Ramos (cell line): Measurements from ENCODE around the gene CLEC20A.

Source experiments
- in situ Hi-C: fragments of 300-500 bp; cut with MboI; formaldehyde crosslinking; loops from one replicate; pipeline ENCODE4 v1.14.3; 2022; ENCODE audit warnings: low sequenced_read_pairs; ENCODE audit not compliant: unreplicated experiment

The CLEC20A gene

GRCh38 chr1:178530502-178530901 is 33.7 kb upstream of the CLEC20A start:
- in situ Hi-C loops, result loop anchor here (5.0 to 10.0 kb wide), 2 partner anchors 477 to 554 kb away; partner anchors contain the start of gene TOR3A

GRCh38 chr1:178530037-178530402 is 33.3 kb upstream of the CLEC20A start:
- in situ Hi-C loops, result loop anchor here (5.0 to 10.0 kb wide), 2 partner anchors 477 to 555 kb away; partner anchors contain the start of gene TOR3A

- in situ Hi-C loops, result loop anchor here (5.0 to 10.0 kb wide), 3 partner anchors 478 to 838 kb away; partner anchors contain the start of genes AXDND1 and TOR3A
Observed at GRCh38 chr1:178529364-178530036, 32.7 kb upstream of the CLEC20A start.

GRCh38 chr1:178528953-178529335 is 32.2 kb upstream of the CLEC20A start:
- in situ Hi-C loops, result loop anchor here (5.0 kb wide), 1 partner anchor 838 kb away; the partner anchor contains the start of gene AXDND1

GRCh38 chr1:178528228-178528952 is 31.6 kb upstream of the CLEC20A start:
- in situ Hi-C loops, result loop anchor here (5.0 kb wide), 1 partner anchor 839 kb away; the partner anchor contains the start of gene AXDND1

- in situ Hi-C loops, result loop anchor here (5.0 kb wide), 1 partner anchor 840 kb away; the partner anchor contains the start of gene AXDND1
Observed at GRCh38 chr1:178527117-178527516, 30.4 kb upstream of the CLEC20A start.

- in situ Hi-C loops, result loop anchor here (25.0 kb wide), 1 partner anchor 1291 kb away; no protein-coding TSS in a partner anchor
Observed at GRCh38 chr1:178521241-178521640, 24.5 kb upstream of the CLEC20A start.

GRCh38 chr1:178520803-178521202 is 24.0 kb upstream of the CLEC20A start:
- in situ Hi-C loops, result loop anchor here (25.0 kb wide), 1 partner anchor 1291 kb away; no protein-coding TSS in a partner anchor

GRCh38 chr1:178518894-178519293 is 22.1 kb upstream of the CLEC20A start:
- in situ Hi-C loops, result loop anchor here (25.0 kb wide), 1 partner anchor 1293 kb away; no protein-coding TSS in a partner anchor

- in situ Hi-C loops, result loop anchor here (25.0 kb wide), 1 partner anchor 1296 kb away; no protein-coding TSS in a partner anchor
Observed at GRCh38 chr1:178516110-178516509, 19.3 kb upstream of the CLEC20A start.

GRCh38 chr1:178513278-178513983 is 16.7 kb upstream of the CLEC20A start:
- in situ Hi-C loops, result loop anchor here (25.0 kb wide), 1 partner anchor 1299 kb away; no protein-coding TSS in a partner anchor

- in situ Hi-C loops, result loop anchor here (25.0 kb wide), 1 partner anchor 1300 kb away; no protein-coding TSS in a partner anchor
Observed at GRCh38 chr1:178512566-178513277, 16.0 kb upstream of the CLEC20A start, which contains the start of gene TEX35. TEX35 (plus strand) TSS chr1:178513109; CDS start chr1:178513189, 80 bp downstream.

GRCh38 chr1:178510155-178510554 is 13.4 kb upstream of the CLEC20A start:
- in situ Hi-C loops, result loop anchor here (25.0 kb wide), 1 partner anchor 1302 kb away; no protein-coding TSS in a partner anchor

- in situ Hi-C loops, result loop anchor here (10.0 to 25.0 kb wide), 2 partner anchors 205 to 1303 kb away; no protein-coding TSS in a partner anchor
Observed at GRCh38 chr1:178509414-178510007, 12.7 kb upstream of the CLEC20A start.

- in situ Hi-C loops, result loop anchor here (10.0 to 25.0 kb wide), 2 partner anchors 202 to 1306 kb away; no protein-coding TSS in a partner anchor
Observed at GRCh38 chr1:178506669-178507068, 9.9 kb upstream of the CLEC20A start.

- in situ Hi-C loops, result loop anchor here (10.0 to 25.0 kb wide), 2 partner anchors 201 to 1306 kb away; no protein-coding TSS in a partner anchor
Observed at GRCh38 chr1:178506177-178506576, 9.4 kb upstream of the CLEC20A start.

- in situ Hi-C loops, result loop anchor here (10.0 to 25.0 kb wide), 2 partner anchors 199 to 1308 kb away; no protein-coding TSS in a partner anchor
Observed at GRCh38 chr1:178504286-178504685, 7.5 kb upstream of the CLEC20A start.

- in situ Hi-C loops, result loop anchor here (10.0 to 25.0 kb wide), 2 partner anchors 199 to 1308 kb away; no protein-coding TSS in a partner anchor
Observed at GRCh38 chr1:178503849-178504248, 7.1 kb upstream of the CLEC20A start.
